ENCODE measurements around the gene TRIM5. TPM values are rescaled to one million over a fixed set of nuclear protein-coding genes. Genes with fewer than 3 reads are reported as not detected.

The TRIM5 gene
- total RNA-seq, 1 experiment from 2014 or later: 21.5 TPM

DNA sequence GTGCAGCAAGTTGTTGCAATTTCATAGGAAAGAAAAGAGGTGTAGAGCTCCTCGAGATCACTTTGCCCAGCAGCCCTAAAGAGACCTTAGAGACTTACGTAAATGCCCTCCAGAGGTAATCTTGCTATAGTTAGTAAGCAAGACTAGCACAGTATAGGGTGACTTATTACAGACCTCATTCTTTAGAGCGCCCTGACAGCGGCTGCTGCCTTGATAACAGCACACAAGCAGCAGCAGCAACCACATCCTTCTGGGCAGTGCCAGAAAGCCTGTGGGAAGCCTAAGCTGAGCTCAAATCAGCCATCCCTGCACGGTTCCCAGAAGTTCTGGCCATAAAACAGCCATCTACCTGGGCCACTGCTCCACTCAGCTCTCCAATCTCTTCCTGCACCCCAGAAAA lies 28.8 kb upstream of the TRIM5 start:
- peaks cover 2 to 3% of the 10 kb centered on the region in 2 experiments; a peak in 3 of 5 replicates for H3K9me3 Mint-ChIP-seq
- Histone ChIP-seq H4K91ac (ENCODE audit: insufficient read length, low read depth, low read length) (no peak overlapping the region), H3K9ac (ENCODE audit: extremely low read depth, insufficient read length, low read length) (no peak overlapping the region), H3K4me2 (ENCODE audit: insufficient read depth, insufficient read length, low read length) (no peak overlapping the region), H2AFZ (ENCODE audit: low read length) (no peak overlapping the region), H4K8ac (replicated peaks; ENCODE audit: insufficient read length, low read depth, low read length) (no peak overlapping the region), H3K27me3 (ENCODE audit: insufficient read depth, low read length) (no peaks in the 10 kb centered on the region), H2BK12ac (ENCODE audit: insufficient read length, low read depth, low read length) (no peak overlapping the region), H3T11ph (ENCODE audit: low read length) (no peak overlapping the region), H3K79me1 (ENCODE audit: insufficient read depth, low read depth, low read length, poor library complexity, severe bottlenecking) (no peaks in the 10 kb centered on the region), H3K9me3 (ENCODE audit: control insufficient read depth, low read depth, low read length) (no peaks in the 10 kb centered on the region), H2BK120ac (ENCODE audit: low read depth, low read length, poor library complexity, severe bottlenecking) (no peak overlapping the region), H2BK5ac (ENCODE audit: insufficient read length, low read length) (no peak overlapping the region), H3K14ac (ENCODE audit: insufficient read depth, low read length) (no peak overlapping the region), H3K23me2 (ENCODE audit: insufficient read length, low read depth, low read length, poor library complexity, severe bottlenecking) (no peaks in the 10 kb centered on the region), H4K5ac (ENCODE audit: insufficient read length, low read depth, low read length) (no peak overlapping the region), H3K18ac (ENCODE audit: insufficient read length, low read depth, low read length) (no peak overlapping the region), H3K23ac (ENCODE audit: insufficient read length, low read depth, low read length) (no peak overlapping the region), H2BK20ac (ENCODE audit: low read depth, low read length, poor library complexity, severe bottlenecking) (no peak overlapping the region), H3K4me1 (ENCODE audit: insufficient read depth, low read length) (no peaks in the 10 kb centered on the region), H3K79me2 (ENCODE audit: insufficient read depth, low read length) (no peaks in the 10 kb centered on the region), H3K4ac (ENCODE audit: low read depth, low read length) (no peak overlapping the region), H4K20me1 (ENCODE audit: control insufficient read depth, insufficient read depth, insufficient read length) (no peaks in the 10 kb centered on the region), H2AK5ac (ENCODE audit: insufficient read length, low read length) (no peak overlapping the region), H3K56ac (ENCODE audit: insufficient read length, low read depth, low read length) (no peak overlapping the region), H3K27ac (ENCODE audit: insufficient read length, low read depth, low read length) (no peak overlapping the region), H2BK15ac (ENCODE audit: low read depth, low read length) (no peak overlapping the region)
- DNase-seq: no peak
- TF ChIP-seq, protein P1, sequence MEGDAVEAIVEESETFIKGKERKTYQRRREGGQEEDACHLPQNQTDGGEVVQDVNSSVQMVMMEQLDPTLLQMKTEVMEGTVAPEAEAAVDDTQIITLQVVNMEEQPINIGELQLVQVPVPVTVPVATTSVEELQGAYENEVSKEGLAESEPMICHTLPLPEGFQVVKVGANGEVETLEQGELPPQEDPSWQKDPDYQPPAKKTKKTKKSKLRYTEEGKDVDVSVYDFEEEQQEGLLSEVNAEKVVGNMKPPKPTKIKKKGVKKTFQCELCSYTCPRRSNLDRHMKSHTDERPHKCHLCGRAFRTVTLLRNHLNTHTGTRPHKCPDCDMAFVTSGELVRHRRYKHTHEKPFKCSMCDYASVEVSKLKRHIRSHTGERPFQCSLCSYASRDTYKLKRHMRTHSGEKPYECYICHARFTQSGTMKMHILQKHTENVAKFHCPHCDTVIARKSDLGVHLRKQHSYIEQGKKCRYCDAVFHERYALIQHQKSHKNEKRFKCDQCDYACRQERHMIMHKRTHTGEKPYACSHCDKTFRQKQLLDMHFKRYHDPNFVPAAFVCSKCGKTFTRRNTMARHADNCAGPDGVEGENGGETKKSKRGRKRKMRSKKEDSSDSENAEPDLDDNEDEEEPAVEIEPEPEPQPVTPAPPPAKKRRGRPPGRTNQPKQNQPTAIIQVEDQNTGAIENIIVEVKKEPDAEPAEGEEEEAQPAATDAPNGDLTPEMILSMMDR (conservative IDR thresholded peaks at IDR 0.05): no peak
- H3K27ac Mint-ChIP-seq: peak overlapping the region in 1 of 3 experiments; percentile 18; a peak in 1 of 7 replicates
- H3K4me3 Mint-ChIP-seq: no peak overlapping the region
- WGBS (ENCODE audit: extremely low coverage, insufficient read length, low lambda C conversion rate): no CpG with 5 or more reads among the region's 5 CpGs
- peaks cover 2% of the 10 kb centered on the region; the same call in 1 of the 2 replicates for H3K27me3 Mint-ChIP-seq (ENCODE audit: low read depth)
- no peaks in the 10 kb centered on the region for H3K4me1 Mint-ChIP-seq
- H3K36me3 Mint-ChIP-seq (ENCODE audit: insufficient read depth in 1 of 3, low read depth in 3 of 3): peaks cover 0 to 19% (median 4%) of the 10 kb centered on the region in 3 experiments; a peak in 4 of 7 replicates
